Activated CD8-positive, alpha-beta memory T cell treated with anti-CD3 and anti-CD28 coated beads, Interleukin-2, amount 50 U/mL, for 24 hours (primary cell): ENCODE measurements around the gene ATF7IP.

Experiments
- DNase-seq: peaks from one replicate; pipeline ENCODE4 v3.0.0-alpha.2; 2020; ENCODE audit errors: extremely low read depth

The ATF7IP gene

DNA sequence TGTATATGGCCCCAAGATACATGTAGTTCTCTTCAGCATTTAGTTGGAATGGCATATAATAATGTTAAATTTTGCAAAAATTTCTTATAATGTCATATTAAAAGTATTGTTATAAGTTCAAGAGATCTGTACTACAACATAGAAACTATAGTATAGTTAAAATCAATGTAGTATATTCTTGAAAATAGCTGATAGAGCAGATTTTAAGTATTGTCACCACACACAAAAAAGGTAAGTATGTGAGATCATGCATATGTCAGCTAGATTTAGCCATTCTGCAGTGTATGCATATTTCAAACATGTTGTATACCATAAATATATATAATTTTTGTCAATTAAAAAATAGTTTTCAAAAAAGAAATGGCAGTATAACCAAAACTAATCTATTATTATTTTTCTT is 115.7 kb downstream of the ATF7IP start:
- no peak for DNase-seq

DNA sequence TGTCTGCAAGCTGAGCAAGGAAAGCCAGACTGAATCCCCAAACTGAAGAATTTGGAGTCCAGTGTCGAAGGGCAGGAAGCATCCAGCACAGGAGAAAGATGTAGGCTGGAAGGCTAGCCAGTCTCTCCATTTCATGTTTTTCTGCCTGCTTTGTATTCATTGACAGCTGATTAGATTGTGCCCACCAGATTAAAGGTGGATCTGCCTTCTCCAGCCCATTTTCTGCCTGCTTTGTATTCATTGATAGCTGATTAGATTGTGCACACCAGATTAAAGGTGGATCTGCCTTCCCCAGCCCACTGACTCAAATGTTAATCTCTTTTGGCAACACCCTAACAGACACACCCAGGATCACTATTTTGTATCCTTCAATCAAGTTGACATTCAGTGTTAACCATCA is 116.9 kb downstream of the ATF7IP start:
- DNase-seq: no peak

GRCh38 chr12:14482886-14483285 is 117.4 kb downstream of the ATF7IP start:
- DNase-seq: no peak

GRCh38 chr12:14495326-14495725 is 129.8 kb downstream of the ATF7IP start:
- DNase-seq: no peak

GRCh38 chr12:14505626-14506596 is 140.4 kb downstream of the ATF7IP start:
- no peak for DNase-seq

- DNase-seq: no peak
Measured at GRCh38 chr12:14510574-14510973, 145.1 kb downstream of the ATF7IP start.

DNA sequence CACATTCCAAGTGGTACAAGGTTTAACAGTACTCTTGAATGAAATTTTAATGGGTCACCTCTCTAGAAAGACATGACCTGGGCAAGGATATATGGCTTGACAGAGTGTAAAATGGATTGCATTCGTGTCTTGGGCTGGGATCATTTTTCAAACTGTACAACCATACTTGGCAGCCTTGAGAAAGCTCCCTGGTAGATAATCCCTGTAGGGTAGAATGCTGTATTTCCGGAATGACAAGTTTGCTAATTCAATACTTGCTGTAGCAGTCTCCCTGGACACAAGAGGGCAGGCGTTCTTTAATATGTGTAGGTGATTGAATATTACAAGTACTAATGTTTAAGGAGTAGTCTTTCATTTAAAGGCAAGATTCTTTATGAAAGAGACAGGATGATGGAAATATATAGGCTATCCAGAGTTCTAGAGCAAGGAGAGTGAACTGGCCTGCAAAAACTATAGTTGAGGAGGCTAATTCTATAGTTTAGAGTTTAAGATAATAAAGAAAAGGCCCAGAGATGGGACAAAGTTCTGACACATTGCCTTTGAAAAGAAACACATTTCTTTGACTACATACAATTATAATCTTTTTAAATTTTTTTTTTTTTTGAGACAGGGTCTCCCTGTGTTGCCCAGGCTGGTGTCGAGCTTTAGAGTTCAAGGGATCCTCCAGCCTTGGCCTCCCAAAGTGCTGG is 148.8 kb downstream of the ATF7IP start:
- no peak for DNase-seq

DNA sequence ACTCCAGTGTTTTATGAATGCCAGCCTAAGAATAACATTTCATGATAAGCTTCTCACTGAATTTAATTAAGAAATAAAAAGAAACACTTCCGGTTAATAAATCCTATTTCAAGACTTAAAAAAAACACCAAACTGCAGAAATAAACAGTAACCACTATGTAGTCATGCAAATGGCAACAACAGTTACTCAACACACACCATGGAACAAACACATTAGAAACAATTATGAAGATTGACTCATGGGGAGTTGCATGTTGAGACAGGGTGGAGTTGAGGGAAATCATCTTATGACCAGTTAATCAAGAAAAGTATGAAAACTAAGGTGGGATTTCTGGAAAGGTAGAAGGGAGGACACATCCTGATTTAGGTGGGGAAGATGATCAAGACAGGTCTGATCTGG is 149.5 kb downstream of the ATF7IP start:
- no peak for DNase-seq

DNA sequence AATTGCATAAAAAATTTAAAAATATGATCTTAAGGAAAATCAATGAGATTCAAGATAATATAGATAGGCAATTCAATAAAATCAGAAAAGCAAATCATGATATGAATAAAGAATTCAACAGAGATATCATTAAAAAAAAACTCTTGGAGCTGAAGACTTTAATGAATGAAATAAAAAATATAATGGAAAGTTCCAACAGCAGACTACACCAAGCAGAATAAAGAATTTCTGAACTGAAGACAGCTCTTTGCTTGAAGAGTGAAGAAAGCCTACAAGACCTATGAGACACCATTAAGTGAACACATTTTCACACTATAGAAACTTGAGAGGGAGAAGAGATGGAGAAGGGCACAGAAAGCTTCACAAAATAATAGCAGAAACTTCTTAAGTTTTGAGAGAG is 156.3 kb downstream of the ATF7IP start:
- DNase-seq: no peak

DNA sequence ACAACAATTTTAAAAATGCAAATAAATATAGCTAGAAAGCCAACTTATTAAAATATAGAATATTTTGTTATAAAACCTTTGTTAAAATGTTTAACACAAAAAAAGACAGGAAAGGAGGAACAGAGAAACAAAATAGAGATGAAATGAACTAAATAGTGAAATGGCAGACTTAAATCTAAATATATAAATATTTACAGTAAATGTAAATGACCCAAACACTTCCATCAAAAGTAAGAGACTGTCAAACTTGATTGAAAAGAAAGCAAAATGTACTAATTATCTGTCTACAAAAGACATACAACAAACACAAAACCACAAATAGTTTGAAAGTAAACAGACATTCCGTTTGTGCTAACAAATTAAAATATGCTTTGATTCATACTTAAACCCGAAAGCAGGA is 160.5 kb downstream of the ATF7IP start:
- no peak for DNase-seq

DNA sequence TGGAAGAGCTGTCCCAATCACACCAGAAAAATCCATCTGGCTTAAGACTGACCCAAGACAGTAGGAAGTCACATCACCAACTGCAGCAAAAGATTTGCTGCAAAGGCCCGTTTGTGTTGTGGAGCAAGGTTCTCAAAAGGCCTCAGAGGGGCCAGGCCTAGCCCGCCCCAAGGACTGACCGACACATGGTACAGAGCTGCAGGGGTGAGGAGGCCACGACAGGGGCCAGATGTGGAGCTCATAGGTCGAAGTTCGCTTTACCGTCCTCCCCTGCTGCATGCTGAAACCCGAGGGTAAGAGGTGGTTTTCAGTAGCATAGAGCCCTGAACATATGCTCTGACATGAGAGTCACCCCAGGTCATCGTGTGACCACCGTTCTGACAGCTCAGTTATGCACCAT is 166.7 kb downstream of the ATF7IP start:
- no peak for DNase-seq

DNA sequence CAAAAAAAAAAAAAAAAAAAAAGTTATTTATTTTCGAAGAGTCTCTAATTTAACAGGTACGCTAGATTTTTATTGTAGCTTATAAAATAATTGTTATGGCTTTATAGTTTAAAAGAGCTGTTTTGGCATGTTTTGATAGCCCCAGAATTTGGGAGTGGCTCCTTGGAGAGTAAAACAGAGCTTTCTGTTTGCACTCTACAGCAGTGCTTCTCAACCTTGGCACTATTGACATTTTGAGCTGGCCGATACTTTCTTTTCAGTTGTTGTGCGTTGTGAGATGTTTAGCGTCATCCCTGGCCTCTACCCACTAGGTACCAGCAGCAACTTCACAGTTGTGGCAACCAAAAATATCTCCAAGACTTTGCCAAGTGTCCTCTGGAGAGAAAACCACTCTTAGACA is 171.6 kb downstream of the ATF7IP start:
- DNase-seq: no peak

DNA sequence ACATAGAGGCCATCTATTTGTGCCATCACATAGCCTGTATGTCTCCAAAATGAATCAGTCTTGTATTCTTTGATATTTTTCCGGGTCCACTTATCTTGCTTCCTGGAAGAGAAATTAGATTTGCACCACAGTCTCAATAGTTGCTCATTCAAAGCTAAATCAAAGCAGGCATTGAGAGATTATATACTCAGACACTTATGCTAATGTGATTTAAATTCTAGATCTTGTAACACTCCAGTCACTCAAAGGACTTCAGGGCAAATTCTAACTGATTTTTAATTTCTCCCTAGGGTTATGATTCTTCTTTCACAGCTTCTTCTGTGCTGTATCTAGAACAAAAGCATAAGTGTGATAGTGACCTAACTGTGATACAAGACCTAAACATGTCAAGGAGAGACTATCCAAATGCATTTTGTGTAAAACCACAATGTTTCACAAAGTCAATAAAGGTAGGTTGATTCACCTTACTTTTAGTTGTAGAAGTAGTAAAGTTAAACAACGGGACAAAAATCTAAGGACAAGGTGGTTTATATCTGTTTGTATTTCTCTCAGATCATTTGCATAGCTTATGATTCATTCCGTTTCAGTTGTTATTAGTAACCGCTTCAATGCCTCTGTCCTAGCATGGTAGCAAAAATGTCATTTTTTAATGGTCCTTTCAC is 175.4 kb downstream of the ATF7IP start:
- DNase-seq: no peak

DNA sequence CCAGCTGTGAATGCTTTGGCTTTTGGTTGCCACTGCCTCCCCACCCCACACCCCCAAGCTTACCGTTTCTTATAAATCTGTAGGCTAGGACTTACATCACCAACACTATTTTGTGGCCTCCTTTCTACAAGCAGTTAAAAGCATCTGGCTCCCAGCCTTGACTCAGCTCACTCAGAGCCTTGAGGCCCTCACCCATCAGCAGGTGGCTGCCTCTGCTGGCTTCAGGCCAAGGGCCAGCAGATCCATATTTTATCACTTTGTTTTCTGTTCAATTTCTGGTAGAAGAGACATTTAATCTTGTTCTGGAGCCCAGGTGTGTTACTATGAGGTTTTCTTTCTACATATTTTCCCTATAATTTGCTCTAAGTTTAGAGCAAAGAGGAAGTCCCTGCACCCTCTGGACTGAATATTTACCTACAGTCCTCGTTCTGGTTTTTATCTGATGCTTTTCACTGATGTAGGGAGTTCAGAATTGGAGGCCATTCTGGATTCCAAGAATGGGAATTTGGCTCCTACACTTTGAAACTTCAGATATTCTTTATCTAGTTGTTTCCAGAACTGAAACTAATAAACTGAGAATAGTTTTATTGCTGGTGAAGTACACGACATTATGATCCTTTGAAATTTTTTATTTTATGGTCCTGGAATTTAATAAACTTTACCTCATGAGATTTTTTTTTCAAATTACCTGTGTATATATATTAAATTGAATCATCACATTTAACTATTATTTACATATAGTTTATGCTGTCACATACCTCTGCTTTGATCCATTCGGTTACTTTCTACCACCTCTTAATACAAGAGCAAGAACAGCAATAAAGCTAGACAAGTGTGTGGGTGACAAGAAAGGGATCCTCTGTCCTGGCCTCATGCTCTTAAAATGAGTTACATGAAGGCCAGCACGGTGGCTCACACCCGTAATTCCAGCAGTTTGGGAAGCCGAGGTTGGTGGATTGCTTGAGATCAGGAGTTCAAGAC is 180.0 kb downstream of the ATF7IP start:
- DNase-seq: no peak

DNA sequence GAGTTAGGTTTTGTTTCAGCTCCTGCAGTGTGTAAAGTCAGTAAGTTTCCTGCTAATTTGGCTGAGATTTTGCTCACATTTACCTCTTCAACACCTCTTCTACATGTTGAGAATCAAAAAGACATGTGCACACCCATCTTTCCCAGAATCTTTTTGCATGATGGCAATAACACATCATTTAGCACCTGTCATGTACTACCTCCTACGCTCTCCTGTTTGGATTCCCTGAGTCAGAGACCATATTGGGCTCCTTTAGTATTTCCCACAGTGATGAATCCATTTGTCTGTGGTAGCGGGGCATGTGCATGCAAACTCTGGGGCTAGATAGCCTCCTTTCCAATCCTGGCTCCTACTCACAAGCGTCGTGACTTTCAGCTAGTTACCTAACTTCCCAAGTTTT is 182.1 kb downstream of the ATF7IP start:
- no peak for DNase-seq

DNA sequence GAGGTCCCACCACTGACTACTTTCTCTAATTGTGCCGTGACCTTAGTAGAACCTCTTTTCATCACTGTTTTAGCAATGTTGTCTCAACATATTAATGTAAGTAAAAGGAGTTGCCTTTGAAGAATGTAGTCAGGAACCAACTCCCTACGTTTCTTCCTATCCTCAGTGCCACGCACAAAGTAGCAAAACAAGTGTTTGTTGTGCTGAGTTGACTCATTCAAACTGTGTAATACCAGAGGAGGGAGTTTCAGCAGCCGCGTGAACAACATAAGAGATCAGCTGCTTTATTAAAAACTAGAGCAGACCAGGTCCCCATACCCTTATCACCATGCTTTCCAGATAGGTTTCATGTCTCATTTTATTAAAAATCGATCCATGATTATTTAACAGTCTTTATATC is 183.1 kb downstream of the ATF7IP start:
- DNase-seq: no peak
